ENCODE results near the gene INPP4B.
"Not testable (repeated sequence)": the region's sequence is repeated elsewhere in the genome, so short reads cannot be mapped to it uniquely, and the experiment has no call there.

Gene INPP4B

GRCh38 chr4:142408003-142408441 is 438.1 kb downstream of the INPP4B start:
- no peaks in the 10 kb centered on the region for H3K9me3 Mint-ChIP-seq
- H3K36me3 Mint-ChIP-seq, result no peaks in the 10 kb centered on the region
- peaks cover 21% of the 10 kb centered on the region for H3K27me3 Mint-ChIP-seq
- H3K4me1 Mint-ChIP-seq, result peaks cover 15% of the 10 kb centered on the region
- no peak overlapping the region for H3K27ac Mint-ChIP-seq
- H3K4me3 Mint-ChIP-seq, result no peak overlapping the region
- no peak for ATAC-seq

DNA sequence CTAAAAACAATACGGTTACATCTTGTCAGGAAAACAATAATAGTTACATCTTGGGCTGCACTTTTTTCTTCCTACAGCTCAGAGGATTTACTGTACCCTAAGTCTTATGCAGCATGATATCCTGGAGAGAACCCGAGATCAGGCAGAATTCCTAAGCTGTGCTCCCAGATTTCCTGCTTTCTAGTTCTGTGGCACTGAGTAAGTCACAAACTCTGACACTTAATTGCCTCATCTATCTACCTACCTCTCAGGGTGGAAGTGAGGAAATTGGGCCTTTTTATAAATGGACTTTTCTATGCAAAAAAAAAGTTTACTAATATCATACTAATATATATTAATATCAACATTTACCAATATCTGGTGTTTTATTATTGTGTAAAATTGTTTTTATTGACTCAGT is 438.5 kb downstream of the INPP4B start:
- Mint-ChIP-seq H3K36me3 (no peaks in the 10 kb centered on the region), H3K27me3 (peaks cover 21% of the 10 kb centered on the region), H3K27ac (no peak overlapping the region), H3K4me3 (no peak overlapping the region), H3K9me3 (no peaks in the 10 kb centered on the region), H3K4me1 (peaks cover 15% of the 10 kb centered on the region)
- ATAC-seq, result no peak

GRCh38 chr4:142406917-142407501 is 439.1 kb downstream of the INPP4B start:
- H3K27ac Mint-ChIP-seq, result no peak overlapping the region
- H3K4me3 Mint-ChIP-seq, result no peak overlapping the region
- no peaks in the 10 kb centered on the region for H3K36me3 Mint-ChIP-seq
- no peak for ATAC-seq
- H3K4me1 Mint-ChIP-seq, result peaks cover 15% of the 10 kb centered on the region
- peaks cover 21% of the 10 kb centered on the region for H3K27me3 Mint-ChIP-seq
- H3K9me3 Mint-ChIP-seq, result no peaks in the 10 kb centered on the region

- peaks cover 15% of the 10 kb centered on the region for H3K4me1 Mint-ChIP-seq
- H3K27ac Mint-ChIP-seq, result no peak overlapping the region
- H3K27me3 Mint-ChIP-seq, result peaks cover 21% of the 10 kb centered on the region
These were observed 439.6 kb downstream of the INPP4B start for GRCh38 chr4:142406499-142406835.

DNA sequence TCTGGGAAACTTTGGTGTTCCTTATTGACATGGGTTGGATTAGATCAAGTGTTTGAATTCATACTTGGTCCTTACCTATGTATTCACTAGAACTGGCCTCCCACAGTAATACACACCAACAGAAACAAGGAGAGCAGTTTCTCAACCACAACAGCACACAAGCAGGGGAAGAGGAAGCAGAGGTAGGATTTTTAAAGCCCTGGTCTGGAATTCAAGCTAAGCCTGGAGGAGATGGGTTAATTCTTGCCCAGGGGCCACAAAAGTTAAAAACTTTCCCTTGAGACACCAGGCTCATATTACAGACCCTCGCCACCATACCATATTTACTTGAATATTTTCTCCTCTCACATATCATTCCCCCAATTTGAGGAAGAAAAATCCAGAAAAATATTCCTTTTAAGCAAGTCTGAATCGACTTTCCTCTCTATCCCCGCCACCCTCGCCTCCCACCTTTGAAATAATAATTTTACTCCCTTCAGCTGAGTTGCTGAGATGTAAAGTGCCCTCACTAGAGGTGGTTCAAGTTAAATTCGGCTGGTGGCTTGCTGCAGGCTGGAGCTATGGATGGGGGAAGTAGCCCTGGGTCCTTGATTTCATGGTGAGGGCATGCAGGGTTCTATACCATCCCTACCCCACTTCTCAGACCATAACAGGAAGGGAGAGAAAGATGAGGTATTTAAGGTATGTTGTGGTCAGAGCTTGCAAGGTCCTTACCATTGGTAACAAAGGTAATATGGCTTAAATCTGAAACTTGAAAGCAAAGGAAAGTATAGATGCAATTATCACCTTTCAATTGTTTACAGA is 440.2 kb downstream of the INPP4B start:
- H3K4me3 Mint-ChIP-seq, result no peak overlapping the region
- no peak for ATAC-seq
- H3K27ac Mint-ChIP-seq, result no peak overlapping the region
- peaks cover 15% of the 10 kb centered on the region for H3K4me1 Mint-ChIP-seq
- H3K27me3 Mint-ChIP-seq, result peaks cover 21% of the 10 kb centered on the region
- no peaks in the 10 kb centered on the region for H3K9me3 Mint-ChIP-seq
- no peaks in the 10 kb centered on the region for H3K36me3 Mint-ChIP-seq

More at GRCh38 chr4:142406499-142406835, 439.6 kb downstream of the INPP4B start:
- no peak for ATAC-seq
- no peak overlapping the region for H3K4me3 Mint-ChIP-seq
- no peaks in the 10 kb centered on the region for H3K36me3 Mint-ChIP-seq
- no peaks in the 10 kb centered on the region for H3K9me3 Mint-ChIP-seq

GRCh38 chr4:142405021-142405694 is 440.9 kb downstream of the INPP4B start:
- ATAC-seq, result peak; percentile 38
- no peaks in the 10 kb centered on the region for H3K36me3 Mint-ChIP-seq
- H3K27ac Mint-ChIP-seq, result no peak overlapping the region
- H3K9me3 Mint-ChIP-seq, result no peaks in the 10 kb centered on the region
- peaks cover 21% of the 10 kb centered on the region for H3K27me3 Mint-ChIP-seq
- peak overlapping the region; percentile 55 for H3K4me3 Mint-ChIP-seq
- peaks cover 15% of the 10 kb centered on the region for H3K4me1 Mint-ChIP-seq

- Mint-ChIP-seq H3K4me1 (peaks cover 15% of the 10 kb centered on the region), H3K4me3 (no peak overlapping the region), H3K27ac (no peak overlapping the region), H3K27me3 (peaks cover 21% of the 10 kb centered on the region), H3K9me3 (no peaks in the 10 kb centered on the region), H3K36me3 (no peaks in the 10 kb centered on the region)
- ATAC-seq, result no peak
These were observed 441.9 kb downstream of the INPP4B start for GRCh38 chr4:142404191-142404611.

DNA sequence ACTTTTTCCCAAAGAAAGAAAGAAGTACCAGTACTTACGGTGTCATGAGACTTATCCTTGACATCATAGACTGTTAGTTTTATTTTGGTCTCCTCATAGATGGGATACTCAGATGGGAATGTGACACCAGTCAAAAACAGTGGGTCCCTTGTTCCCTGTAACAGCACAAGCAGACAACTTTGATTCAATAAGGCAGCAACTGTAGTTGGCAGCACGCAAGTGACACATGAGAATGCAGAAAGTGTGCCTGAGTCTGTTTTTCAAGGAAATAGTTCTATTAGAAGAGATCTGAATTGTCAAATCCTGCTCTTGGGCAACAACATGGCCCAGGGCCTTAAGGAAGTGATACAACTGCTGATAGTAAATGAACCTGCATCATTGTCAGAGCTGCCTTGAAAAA is 443.2 kb downstream of the INPP4B start:
- Mint-ChIP-seq H3K9me3 (no peaks in the 10 kb centered on the region), H3K27ac (no peak overlapping the region), H3K4me3 (no peak overlapping the region), H3K4me1 (peaks cover 15% of the 10 kb centered on the region), H3K36me3 (no peaks in the 10 kb centered on the region), H3K27me3 (peaks cover 12% of the 10 kb centered on the region)
- no peak for ATAC-seq

GRCh38 chr4:142402156-142402555 is 443.9 kb downstream of the INPP4B start:
- Mint-ChIP-seq H3K4me1 (peaks cover 15% of the 10 kb centered on the region), H3K4me3 (no peak overlapping the region), H3K27me3 (peaks cover 12% of the 10 kb centered on the region), H3K27ac (no peak overlapping the region), H3K9me3 (no peaks in the 10 kb centered on the region), H3K36me3 (no peaks in the 10 kb centered on the region)
- ATAC-seq, result no peak

DNA sequence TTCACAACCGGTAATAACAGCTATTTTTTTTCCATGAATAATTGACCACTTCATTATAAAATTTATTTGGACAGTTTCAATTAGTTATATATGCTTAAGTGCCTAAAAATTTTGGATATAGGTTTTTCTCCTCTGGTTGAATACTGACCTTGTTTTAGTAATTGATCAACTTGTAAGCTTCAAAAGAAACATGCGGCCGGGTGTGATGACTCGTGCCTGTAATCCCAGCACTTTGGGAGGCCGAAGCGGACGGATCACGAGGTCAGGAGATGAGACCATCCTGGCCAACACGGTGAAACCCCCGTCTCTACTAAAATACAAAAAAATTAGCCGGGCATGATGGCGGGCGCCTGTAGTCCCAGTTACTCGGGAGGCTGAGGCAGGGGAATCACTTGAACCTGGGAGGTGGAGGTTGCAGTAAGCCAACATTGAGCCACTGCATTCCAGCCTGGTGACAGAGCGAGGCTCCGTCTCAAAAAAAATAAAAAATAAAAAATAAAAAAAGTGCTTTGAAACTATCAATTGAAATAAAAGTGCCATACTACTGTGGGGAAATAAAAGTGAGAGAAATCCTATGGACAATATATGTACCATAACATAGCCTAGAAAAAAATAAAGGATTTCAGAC is 448.6 kb downstream of the INPP4B start:
- H3K4me1 Mint-ChIP-seq, H3K27ac Mint-ChIP-seq, H3K9me3 Mint-ChIP-seq, H3K36me3 Mint-ChIP-seq, ATAC-seq, H3K27me3 Mint-ChIP-seq, H3K4me3 Mint-ChIP-seq: not testable (repeated sequence)

GRCh38 chr4:142396279-142396678 is 449.8 kb downstream of the INPP4B start:
- H3K36me3 Mint-ChIP-seq, result no peaks in the 10 kb centered on the region
- no peak overlapping the region for H3K4me3 Mint-ChIP-seq
- ATAC-seq, result no peak
- H3K9me3 Mint-ChIP-seq, result no peaks in the 10 kb centered on the region
- no peaks in the 10 kb centered on the region for H3K27me3 Mint-ChIP-seq
- H3K4me1 Mint-ChIP-seq, result no peaks in the 10 kb centered on the region
- no peak overlapping the region for H3K27ac Mint-ChIP-seq

- peaks cover 3% of the 10 kb centered on the region for H3K9me3 Mint-ChIP-seq
- H3K4me1 Mint-ChIP-seq, result no peaks in the 10 kb centered on the region
- H3K27me3 Mint-ChIP-seq, result no peaks in the 10 kb centered on the region
- no peak overlapping the region for H3K4me3 Mint-ChIP-seq
- H3K27ac Mint-ChIP-seq, result no peak overlapping the region
- no peak for ATAC-seq
- no peaks in the 10 kb centered on the region for H3K36me3 Mint-ChIP-seq
These were observed 453.0 kb downstream of the INPP4B start for GRCh38 chr4:142393127-142393526.

DNA sequence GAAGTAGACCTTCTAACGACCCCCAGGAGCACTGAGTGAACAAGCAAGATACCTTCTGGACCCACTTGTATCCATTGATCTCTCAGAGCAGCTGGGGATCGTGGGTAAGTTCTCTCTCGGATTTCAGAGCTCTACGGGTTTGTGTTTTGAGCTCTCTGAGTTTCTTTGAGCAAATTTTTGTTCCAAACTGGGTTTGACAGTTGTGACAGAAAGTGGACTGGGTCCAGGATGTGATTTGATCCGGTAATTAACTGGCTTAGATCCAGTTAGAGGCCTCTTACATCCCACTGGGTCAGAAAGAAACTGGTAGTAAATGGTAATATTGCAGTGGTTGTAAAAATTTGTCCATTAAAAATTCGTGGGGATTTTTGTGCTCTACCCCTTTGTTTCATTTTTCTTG is 459.2 kb downstream of the INPP4B start:
- H3K27ac Mint-ChIP-seq, result no peak overlapping the region
- peaks cover 3% of the 10 kb centered on the region for H3K9me3 Mint-ChIP-seq
- no peaks in the 10 kb centered on the region for H3K27me3 Mint-ChIP-seq
- H3K4me1 Mint-ChIP-seq, result no peaks in the 10 kb centered on the region
- no peak for ATAC-seq
- no peaks in the 10 kb centered on the region for H3K36me3 Mint-ChIP-seq
- H3K4me3 Mint-ChIP-seq, result no peak overlapping the region

DNA sequence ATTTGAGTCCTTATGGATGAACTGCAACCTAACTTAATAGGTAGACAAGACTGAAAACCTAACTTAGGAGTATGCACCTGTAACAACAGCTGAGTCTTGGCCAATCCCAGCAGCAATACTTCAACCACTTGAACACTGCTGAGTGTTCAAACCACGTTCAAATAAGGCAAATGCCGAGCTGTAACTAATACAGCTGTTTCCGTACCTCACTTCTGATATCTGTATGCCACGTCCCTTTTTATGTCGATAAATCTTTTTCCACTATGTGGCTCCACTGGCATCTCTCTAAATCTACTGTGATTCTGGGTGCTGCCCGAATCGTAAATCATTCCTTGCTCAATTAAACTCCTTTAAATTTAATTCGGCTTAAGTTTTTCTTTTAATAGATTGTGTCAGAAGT is 459.7 kb downstream of the INPP4B start:
- Mint-ChIP-seq H3K27ac (no peak overlapping the region), H3K9me3 (peaks cover 3% of the 10 kb centered on the region), H3K36me3 (no peaks in the 10 kb centered on the region), H3K4me1 (no peaks in the 10 kb centered on the region), H3K4me3 (no peak overlapping the region), H3K27me3 (no peaks in the 10 kb centered on the region)
- no peak for ATAC-seq

DNA sequence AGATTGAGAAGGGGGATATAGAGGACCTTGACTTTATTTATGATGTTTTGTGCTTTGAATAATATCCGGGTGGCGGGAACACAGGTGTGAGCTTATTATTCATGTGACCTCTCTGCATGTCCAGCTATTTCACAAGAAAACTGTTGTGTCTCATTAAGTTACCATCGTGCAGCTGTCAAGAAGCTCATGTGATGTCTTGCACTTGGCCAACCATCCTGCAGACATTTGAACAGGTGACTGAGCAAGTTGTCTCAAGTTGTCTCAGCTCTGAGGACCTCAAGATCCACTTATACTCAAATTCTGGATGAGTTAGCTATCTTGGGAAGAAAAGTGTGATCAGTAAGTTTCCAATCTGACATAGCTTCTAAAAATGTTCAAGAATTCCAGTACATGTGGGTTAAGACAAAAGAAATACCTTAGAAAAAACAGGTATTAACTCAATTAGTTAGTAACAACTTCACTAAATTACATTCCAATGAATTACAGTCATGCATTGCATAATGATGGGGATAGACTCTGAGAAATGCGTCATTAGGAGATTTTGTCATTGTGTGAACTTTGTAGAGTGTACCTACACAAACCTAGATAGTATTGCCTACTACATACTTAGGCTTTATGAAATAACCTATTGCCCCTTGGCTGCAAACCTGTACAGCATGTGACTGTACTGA is 462.2 kb downstream of the INPP4B start:
- no peaks in the 10 kb centered on the region for H3K9me3 Mint-ChIP-seq
- ATAC-seq, result no peak
- H3K4me1 Mint-ChIP-seq, result no peaks in the 10 kb centered on the region
- no peaks in the 10 kb centered on the region for H3K36me3 Mint-ChIP-seq
- no peak overlapping the region for H3K4me3 Mint-ChIP-seq
- H3K27ac Mint-ChIP-seq, result no peak overlapping the region
- H3K27me3 Mint-ChIP-seq, result no peaks in the 10 kb centered on the region

Measured in stimulated activated memory B cell treated with anti-CD40 and anti-IgM and Interleukin-4, amounts not matched to agents 10 μg/mL and 1 μg/mL and 100 μg/mL, for 72 hours (primary cell).